Peyer's patch (tissue), 4 donors: Measurements from ENCODE around the gene NDUFA13.

Experiments used
- CTCF ChIP-seq, 6 experiments: fragments of 450-650 bp in 4 of 6; fragments of 200-600 bp in 2 of 6; sonication (generic) in 1 of 6; IDR thresholded peaks; one replicate each; pipeline ENCODE4 v1.5.1; 2017 to 2019; ENCODE audit warnings: antibody characterized with exemption in 6 of 6, mild to moderate bottlenecking in 3 of 6, moderate library complexity in 1 of 6
- POLR2A ChIP-seq, 2 donors: fragments of 450-650 bp; IDR thresholded peaks; one replicate each; pipeline ENCODE4 v1.5.1; 2017; ENCODE audit warnings: antibody characterized with exemption in 2 of 2, mild to moderate bottlenecking in 2 of 2, moderate library complexity in 2 of 2

- TF ChIP-seq POLR2A (IDR thresholded peaks at IDR 0.05) (no peak), CTCF (IDR thresholded peaks at IDR 0.05) (no peak)
Measured at GRCh38 chr19:19480688-19481087, 35.3 kb upstream of the NDUFA13 start.
